KMS-11 (cell line): ENCODE results near the gene MNAT1.

Source experiments
- H2AFZ ChIP-seq: fragments of 200-600 bp; sonication (generic); 2 replicates; pipeline ENCODE4 v1.6.1; 2016; ENCODE audit warnings: antibody characterized with exemption, mixed run types, low read depth
- H3K27ac ChIP-seq: fragments of 200-600 bp; sonication (generic); 2 replicates; pipeline ENCODE4 v1.6.1; 2016; ENCODE audit warnings: mild to moderate bottlenecking, mixed run types
- H3K27me3 ChIP-seq: fragments of 200-600 bp; sonication (generic); 2 replicates; pipeline ENCODE4 v1.6.1; 2017; ENCODE audit warnings: mild to moderate bottlenecking, low read depth, mixed run types, moderate library complexity; ENCODE audit not compliant: insufficient read depth
- H3K36me3 ChIP-seq: fragments of 200-600 bp; sonication (generic); 2 replicates; pipeline ENCODE4 v1.6.1; 2017; ENCODE audit warnings: mild to moderate bottlenecking, mixed run types; ENCODE audit not compliant: insufficient read depth
- H3K4me1 ChIP-seq: fragments of 200-600 bp; sonication (generic); 2 replicates; pipeline ENCODE4 v1.6.1; 2016; ENCODE audit warnings: mild to moderate bottlenecking, low read depth, mixed run types; ENCODE audit not compliant: poor library complexity, severe bottlenecking
- H3K4me2 ChIP-seq: fragments of 200-600 bp; sonication (generic); 2 replicates; pipeline ENCODE4 v1.7.0; 2016; ENCODE audit warnings: mild to moderate bottlenecking, mixed run types
- H3K4me3 ChIP-seq: fragments of 200-600 bp; sonication (generic); IDR thresholded peaks from 2 replicates; pipeline ENCODE4 v1.6.1; 2017; ENCODE audit warnings: low read depth, low read length, mixed read lengths; ENCODE audit not compliant: insufficient read depth
- H3K79me2 ChIP-seq: fragments of 200-600 bp; sonication (generic); 2 replicates; pipeline ENCODE4 v1.6.1; 2016; ENCODE audit warnings: low read depth, mixed run types; ENCODE audit not compliant: insufficient read depth
- H3K9ac ChIP-seq: fragments of 200-600 bp; sonication (generic); 2 replicates; pipeline ENCODE4 v1.6.1; 2016; ENCODE audit warnings: mild to moderate bottlenecking, mixed run types
- H4K20me1 ChIP-seq: fragments of 200-600 bp; sonication (generic); 2 replicates; pipeline ENCODE4 v1.6.1; 2016; ENCODE audit warnings: mild to moderate bottlenecking, mixed run types; ENCODE audit not compliant: insufficient read depth
- CTCF ChIP-seq: fragments of 200-600 bp; sonication (generic); conservative IDR thresholded peaks from 2 replicates; pipeline ENCODE4 v1.6.1; 2017; ENCODE audit warnings: low read depth, mild to moderate bottlenecking, antibody characterized with exemption, low read length, moderate library complexity, mixed read lengths

The MNAT1 gene

GRCh38 chr14:60758885-60759284, 24.3 kb downstream of the MNAT1 start:
- no peak for TF ChIP-seq CTCF
- Histone ChIP-seq H3K27me3 (no peaks in the 10 kb centered on the region), H3K4me1 (peaks cover 65% of the 10 kb centered on the region), H3K9ac (no peak overlapping the region), H3K4me3 (no peak overlapping the region), H3K27ac (peak overlapping the region; percentile 20; the same call in 1 of the 2 replicates), H3K36me3 (no peaks in the 10 kb centered on the region), H3K4me2 (peak overlapping the region; percentile 48; the same call in 1 of the 2 replicates), H4K20me1 (no peaks in the 10 kb centered on the region), H2AFZ (no peak overlapping the region), H3K79me2 (peaks cover 12% of the 10 kb centered on the region; the same call in 1 of the 2 replicates)

GRCh38 chr14:60760209-60760608, 25.6 kb downstream of the MNAT1 start:
- Histone ChIP-seq H2AFZ (no peak overlapping the region), H3K36me3 (no peaks in the 10 kb centered on the region), H3K79me2 (peaks cover 12% of the 10 kb centered on the region; the same call in 1 of the 2 replicates), H3K27ac (no peak overlapping the region), H4K20me1 (no peaks in the 10 kb centered on the region), H3K4me1 (peaks cover 52% of the 10 kb centered on the region), H3K4me3 (no peak overlapping the region), H3K4me2 (no peak overlapping the region), H3K27me3 (no peaks in the 10 kb centered on the region), H3K9ac (no peak overlapping the region)
- TF ChIP-seq CTCF: no peak

DNA sequence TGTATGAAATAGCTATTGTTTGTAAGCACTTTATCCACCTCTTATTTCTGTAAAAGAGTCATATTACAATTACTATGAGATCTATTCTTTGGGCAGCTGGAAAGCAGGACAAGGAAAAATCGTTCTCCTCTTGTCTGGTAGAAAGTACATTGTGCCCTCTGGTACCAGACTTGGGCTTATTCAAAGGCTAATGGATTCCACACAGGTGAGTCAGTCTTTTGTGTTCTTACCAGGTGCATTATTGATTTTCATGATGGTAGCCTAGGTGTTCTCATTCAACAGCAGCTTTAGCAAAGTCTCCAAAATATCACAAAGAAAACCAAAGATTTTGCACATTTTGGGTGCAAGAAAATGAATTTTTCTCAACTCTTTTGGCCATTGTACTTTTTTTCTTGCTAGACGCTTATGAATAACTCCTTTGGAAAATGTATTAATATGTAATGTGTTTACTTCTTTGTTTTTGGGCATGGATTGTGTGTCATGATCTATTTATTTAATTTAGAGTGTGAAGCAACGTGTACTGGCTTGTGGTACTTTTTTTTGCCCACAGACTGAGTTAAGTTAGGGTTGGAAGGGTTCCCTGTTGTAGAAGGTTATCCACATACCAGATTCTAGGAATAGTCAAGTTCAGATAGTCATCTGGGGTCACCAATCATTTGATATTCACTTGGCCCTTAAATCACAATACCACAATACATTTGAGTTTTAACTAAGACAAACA, 26.2 kb downstream of the MNAT1 start:
- Histone ChIP-seq H2AFZ (no peak overlapping the region), H3K27ac (no peak overlapping the region), H3K27me3 (no peaks in the 10 kb centered on the region), H3K9ac (no peak overlapping the region), H3K4me3 (no peak overlapping the region), H3K4me2 (no peak overlapping the region), H3K36me3 (no peaks in the 10 kb centered on the region), H4K20me1 (no peaks in the 10 kb centered on the region), H3K4me1 (peaks cover 48% of the 10 kb centered on the region), H3K79me2 (peaks cover 12% of the 10 kb centered on the region; the same call in 1 of the 2 replicates)
- no peak for TF ChIP-seq CTCF

DNA sequence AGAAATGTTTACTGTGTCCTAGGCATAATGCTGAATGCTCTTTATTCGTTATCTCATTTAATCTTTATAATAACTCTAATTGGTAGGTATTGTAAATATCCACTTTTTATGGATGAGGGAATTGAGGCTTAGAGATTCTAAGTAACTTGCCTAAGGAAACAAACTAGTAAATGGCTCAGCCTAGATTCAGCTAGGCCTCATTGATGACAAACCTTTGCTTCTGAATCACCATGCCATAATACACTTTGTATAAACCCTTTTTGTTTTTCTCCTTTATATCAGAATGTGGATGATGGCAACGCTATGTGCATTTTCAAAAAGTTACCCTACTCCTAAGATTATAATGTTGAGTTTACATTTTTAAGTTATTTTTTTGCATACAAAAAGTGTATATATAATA, 34.0 kb downstream of the MNAT1 start:
- Histone ChIP-seq H3K4me1 (peaks cover 21% of the 10 kb centered on the region), H3K9ac (no peak overlapping the region), H3K27me3 (no peaks in the 10 kb centered on the region), H3K27ac (no peak overlapping the region), H3K4me3 (no peak overlapping the region), H3K79me2 (no peaks in the 10 kb centered on the region), H3K4me2 (no peak overlapping the region), H3K36me3 (no peaks in the 10 kb centered on the region), H2AFZ (no peak overlapping the region), H4K20me1 (no peaks in the 10 kb centered on the region)
- no peak for TF ChIP-seq CTCF
